OCI-LY7 (cell line): ENCODE results near the gene COL18A1. TPM values are rescaled to one million over a fixed set of nuclear protein-coding genes. Genes with fewer than 3 reads are reported as not detected.

ENCODE experiments used
- BruUV-seq: library from RNA; stranded (reverse); fragments of 400-500 nt; replicated peaks from 2 replicates; lab custom pipeline; 2021; lab: Mats Ljungman, UMichigan
- CTCF ChIA-PET: fragments of 300-600 bp; sonication (Branson Sonifier 250); formaldehyde crosslinking; loops from one replicate; lab custom pipeline; 2022; ENCODE audit warnings: antibody characterized with exemption; ENCODE audit not compliant: unreplicated experiment; lab: Charles Lee
- POLR2A ChIA-PET: fragments of 300-600 bp; sonication (Branson Sonifier 250); formaldehyde crosslinking; loops from one replicate; lab custom pipeline; 2022; ENCODE audit warnings: antibody characterized with exemption; lab: Charles Lee
- DNase-seq: peaks from one replicate; pipeline ENCODE4 v3.0.0-alpha.2; 2015; ENCODE audit warnings: low spot score
- H2AFZ ChIP-seq: fragments of 200-600 bp; sonication (generic), shearing (Covaris generic); 2 replicates; pipeline ENCODE4 v1.6.1; 2014; ENCODE audit warnings: mild to moderate bottlenecking, antibody characterized with exemption, low read length, moderate library complexity
- H3K27ac ChIP-seq: fragments of 200-600 bp; sonication (generic); 2 replicates; pipeline ENCODE4 v1.5.1; 2014; ENCODE audit warnings: mixed run types, low read depth, mild to moderate bottlenecking, moderate library complexity, low read length, inconsistent platforms; ENCODE audit not compliant: poor library complexity, severe bottlenecking
- H3K36me3 ChIP-seq: fragments of 200-600 bp; sonication (generic); 2 replicates; pipeline ENCODE4 v1.6.1; 2014; ENCODE audit warnings: mild to moderate bottlenecking, antibody characterized with exemption, low read length, moderate library complexity, mixed read lengths; ENCODE audit not compliant: insufficient read depth
- H3K4me1 ChIP-seq: fragments of 200-600 bp; sonication (generic); 2 replicates; pipeline ENCODE4 v1.5.1; 2014; ENCODE audit warnings: mild to moderate bottlenecking, low read length; ENCODE audit not compliant: insufficient read depth, poor library complexity, severe bottlenecking
- H3K4me2 ChIP-seq: fragments of 200-600 bp; sonication (generic); 2 replicates; pipeline ENCODE4 v1.6.1; 2014; ENCODE audit warnings: mild to moderate bottlenecking, low read length
- H3K4me3 ChIP-seq: fragments of 200-600 bp; sonication (generic); 2 replicates; pipeline ENCODE4 v1.5.1; 2014; ENCODE audit warnings: mild to moderate bottlenecking, low read depth, low read length; ENCODE audit not compliant: poor library complexity, severe bottlenecking
- H3K79me2 ChIP-seq: fragments of 200-600 bp; sonication (generic); 2 replicates; pipeline ENCODE4 v1.6.1; 2016; ENCODE audit warnings: low read depth, mild to moderate bottlenecking, low read length, moderate library complexity, mixed read lengths; ENCODE audit not compliant: insufficient read depth
- H3K9me2 ChIP-seq: fragments of 200-600 bp; sonication (generic); 2 replicates; pipeline ENCODE4 v1.6.1; 2016; ENCODE audit warnings: mild to moderate bottlenecking, low read length, mixed read lengths; ENCODE audit not compliant: insufficient read depth
- H3K9me3 ChIP-seq: fragments of 200-600 bp; sonication (generic); 2 replicates; pipeline ENCODE4 v1.6.1; 2014; ENCODE audit warnings: mild to moderate bottlenecking, mixed run types, low read length, mixed read lengths
- H4K20me1 ChIP-seq: fragments of 200-600 bp; sonication (generic); 2 replicates; pipeline ENCODE4 v1.6.1; 2014; ENCODE audit warnings: mild to moderate bottlenecking, antibody characterized with exemption, low read length, moderate library complexity, mixed read lengths; ENCODE audit not compliant: insufficient read depth
- CTCF ChIP-seq: fragments of 200-600 bp; sonication (generic); conservative IDR thresholded peaks from 2 replicates; pipeline ENCODE4 v1.5.1; 2014; ENCODE audit warnings: mild to moderate bottlenecking, antibody characterized with exemption, low read length, moderate library complexity, mixed read lengths
- EZH2phosphoT487 ChIP-seq: fragments of 200-600 bp; sonication (generic); IDR thresholded peaks from 2 replicates; pipeline ENCODE4 v1.6.1; 2018; ENCODE audit warnings: low read depth, borderline replicate concordance, mild to moderate bottlenecking, mixed run types, antibody characterized with exemption, low read length, moderate library complexity, mixed read lengths
- intact Hi-C: fragments of 100-400 bp; cut with micrococcal nuclease; formaldehyde crosslinking; loops from one replicate; pipeline ENCODE4 v1.10.0; 2022; ENCODE audit not compliant: unreplicated experiment
- total RNA-seq, 2 experiments: library from RNA; depleted of rRNA in 1 of 2; stranded (reverse); fragments of >200 nt in 1 of 2; shearing (Covaris generic) in 1 of 2; gene quantifications; 2 replicates each; pipeline ENCODE4 v1.2.3, GENCODE V29; 2014 to 2022

The COL18A1 gene
- total RNA-seq, 2 experiments from 2014 or later, result 0.23 to 7.4 TPM

GRCh38 chr21:45544449-45545235 lies 139.7 kb downstream of the COL18A1 start:
- Histone ChIP-seq H3K9me3 (no peaks in the 10 kb centered on the region), H3K4me2 (no peak overlapping the region), H3K9me2 (no peaks in the 10 kb centered on the region), H4K20me1 (no peaks in the 10 kb centered on the region), H3K4me1 (no peaks in the 10 kb centered on the region), H3K36me3 (no peaks in the 10 kb centered on the region), H2AFZ (no peak overlapping the region), H3K27ac (no peak overlapping the region), H3K79me2 (peaks cover 6% of the 10 kb centered on the region; the same call in 1 of the 2 replicates), H3K4me3 (no peak overlapping the region)
- POLR2A ChIA-PET, result no interaction called here
- BruUV-seq, result no TSS peak
- intact Hi-C loops, result no loop called here
- CTCF ChIA-PET, result no interaction called here
- no peak for DNase-seq
- TF ChIP-seq EZH2phosphoT487 (no peak), CTCF (no peak)

DNA sequence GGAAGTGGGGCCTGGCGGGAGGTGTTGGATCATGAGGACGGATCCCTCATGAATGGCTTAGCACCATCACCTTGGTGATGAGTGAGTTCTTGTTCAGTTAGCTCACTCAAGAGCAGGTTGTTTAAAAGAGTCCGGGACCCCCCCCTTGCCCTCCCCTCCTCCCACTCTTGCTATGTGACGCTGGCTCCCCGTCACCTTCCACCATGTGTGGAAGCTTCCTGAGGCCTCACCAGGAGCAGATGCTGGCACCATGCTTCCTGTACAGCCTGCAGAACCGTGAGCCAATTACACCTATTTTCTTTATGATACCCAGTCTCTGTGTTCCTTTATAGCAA lies 140.2 kb downstream of the COL18A1 start:
- no peak overlapping the region for H3K4me3 ChIP-seq
- H3K4me2 ChIP-seq, result no peak overlapping the region
- H3K4me1 ChIP-seq, result peaks cover 2% of the 10 kb centered on the region
- TF ChIP-seq EZH2phosphoT487, result no peak
- TF ChIP-seq CTCF, result no peak
- H2AFZ ChIP-seq, result no peak overlapping the region
- no peaks in the 10 kb centered on the region for H3K9me2 ChIP-seq
- ChIA-PET CTCF (no interaction called here), POLR2A (no interaction called here)
- H3K9me3 ChIP-seq, result no peaks in the 10 kb centered on the region
- DNase-seq, result no peak
- H3K27ac ChIP-seq, result no peak overlapping the region
- BruUV-seq, result no TSS peak
- no peaks in the 10 kb centered on the region for H4K20me1 ChIP-seq
- intact Hi-C loops, result no loop called here
- no peaks in the 10 kb centered on the region for H3K36me3 ChIP-seq
- H3K79me2 ChIP-seq, result peaks cover 6% of the 10 kb centered on the region; the same call in 1 of the 2 replicates
